Mammary epithelial cell (primary cell): Measurements from ENCODE around the gene DHFR2.

ENCODE experiments used
- CTCF ChIP-seq, 2 donors: IDR thresholded peaks in 1 of 2; conservative IDR thresholded peaks in 1 of 2; 2 replicates each; pipeline ENCODE4 v1.5.1; 2011 to 2012; ENCODE audit warnings: inconsistent platforms in 2 of 2, low read length in 2 of 2, mild to moderate bottlenecking in 2 of 2, control low read depth in 1 of 2, low read depth in 1 of 2; ENCODE audit not compliant: insufficient read depth in 1 of 2; ENCODE audit errors: extremely low read depth in 1 of 2
- EZH2 ChIP-seq: IDR thresholded peaks from 2 replicates; pipeline ENCODE4 v1.6.1; 2012; ENCODE audit warnings: low read length, inconsistent platforms, borderline replicate concordance

- TF ChIP-seq CTCF (conservative IDR thresholded peaks at IDR 0.05 in 1 of 2, IDR thresholded peaks at IDR 0.05 in 1 of 2; ENCODE audit: extremely low read depth in 1 of 2, insufficient read depth in 1 of 2, low read depth in 1 of 2, low read length in 2 of 2) (no peak), EZH2 (no peak)
Measured at GRCh38 chr3:94009608-94010007, 53.1 kb downstream of the DHFR2 start.
